Activated CD8-positive, alpha-beta memory T cell treated with anti-CD3 and anti-CD28 coated beads for 24 hours (primary cell): Measurements from ENCODE around the gene BMP8A.

Experiments used
- DNase-seq: peaks from one replicate; pipeline ENCODE4 v3.0.0-alpha.2; 2020

Gene BMP8A

GRCh38 chr1:39529901-39530535 lies 38.6 kb downstream of the BMP8A start:
- DNase-seq = no peak

GRCh38 chr1:39531526-39531925 lies 40.1 kb downstream of the BMP8A start:
- no peak for DNase-seq

- no peak for DNase-seq
Measured at GRCh38 chr1:39533442-39533841, 42.0 kb downstream of the BMP8A start.

GRCh38 chr1:39538531-39539251 lies 47.3 kb downstream of the BMP8A start:
- no peak for DNase-seq

- peak; percentile 65 for DNase-seq
Measured at GRCh38 chr1:39539252-39539790, 47.9 kb downstream of the BMP8A start.

- no peak for DNase-seq
Measured at GRCh38 chr1:39540504-39541031, 49.1 kb downstream of the BMP8A start.

GRCh38 chr1:39542924-39543323 lies 51.5 kb downstream of the BMP8A start:
- no peak for DNase-seq

GRCh38 chr1:39544327-39544726 lies 52.9 kb downstream of the BMP8A start:
- DNase-seq = no peak

- no peak for DNase-seq
Measured at GRCh38 chr1:39545531-39545930, 54.1 kb downstream of the BMP8A start.

- DNase-seq = no peak
Measured at GRCh38 chr1:39554277-39554676, 62.8 kb downstream of the BMP8A start.

GRCh38 chr1:39561279-39561678 lies 69.8 kb downstream of the BMP8A start:
- DNase-seq = no peak

- DNase-seq = no peak
Measured at GRCh38 chr1:39562886-39563285, 71.5 kb downstream of the BMP8A start.

- no peak for DNase-seq
Measured at GRCh38 chr1:39563669-39564068, 72.2 kb downstream of the BMP8A start.

- no peak for DNase-seq
Measured at GRCh38 chr1:39564340-39564739, 72.9 kb downstream of the BMP8A start.

GRCh38 chr1:39564941-39565340 lies 73.5 kb downstream of the BMP8A start:
- no peak for DNase-seq

GRCh38 chr1:39566441-39567137 lies 75.2 kb downstream of the BMP8A start:
- DNase-seq = no peak

GRCh38 chr1:39567302-39567701 lies 75.9 kb downstream of the BMP8A start:
- DNase-seq = no peak

GRCh38 chr1:39568208-39568607 lies 76.8 kb downstream of the BMP8A start:
- no peak for DNase-seq

- no peak for DNase-seq
Measured at GRCh38 chr1:39569034-39569433, 77.6 kb downstream of the BMP8A start.

GRCh38 chr1:39570477-39571177 lies 79.2 kb downstream of the BMP8A start:
- no peak for DNase-seq

- no peak for DNase-seq
Measured at GRCh38 chr1:39571178-39571483, 79.7 kb downstream of the BMP8A start.

- DNase-seq = no peak
Measured at GRCh38 chr1:39572379-39573096, 81.1 kb downstream of the BMP8A start.

- DNase-seq = no peak
Measured at GRCh38 chr1:39573097-39573465, 81.6 kb downstream of the BMP8A start.
